NCI-H2227 (cell line): ENCODE results near the gene ARL15.

Experiments
- DNase-seq: peaks from one replicate; lab custom pipeline; 2025; ENCODE audit not compliant: unreplicated experiment; lab: John Stamatoyannopoulos, UW

ARL15 gene

GRCh38 chr5:54254482-54255198 lies 55.7 kb downstream of the ARL15 start:
- peak; percentile 8 for DNase-seq

- no peak for DNase-seq
These were observed 58.4 kb downstream of the ARL15 start for GRCh38 chr5:54251981-54252380.

- no peak for DNase-seq
These were observed 61.0 kb downstream of the ARL15 start for GRCh38 chr5:54249210-54250028.

GRCh38 chr5:54247226-54247625 lies 63.1 kb downstream of the ARL15 start:
- no peak for DNase-seq

GRCh38 chr5:54243483-54244080 lies 66.8 kb downstream of the ARL15 start:
- peak; percentile 42 for DNase-seq

GRCh38 chr5:54242297-54242696 lies 68.1 kb downstream of the ARL15 start:
- peak; percentile 11 for DNase-seq

- DNase-seq: peak; percentile 35
These were observed 76.0 kb downstream of the ARL15 start for GRCh38 chr5:54234304-54234933.

GRCh38 chr5:54230936-54231685 lies 79.3 kb downstream of the ARL15 start:
- DNase-seq: no peak

GRCh38 chr5:54229041-54229780 lies 81.2 kb downstream of the ARL15 start:
- peak; percentile 60 for DNase-seq

- no peak for DNase-seq
These were observed 82.6 kb downstream of the ARL15 start for GRCh38 chr5:54227759-54228158.

GRCh38 chr5:54227109-54227508 lies 83.3 kb downstream of the ARL15 start:
- no peak for DNase-seq

GRCh38 chr5:54226215-54226614 lies 84.2 kb downstream of the ARL15 start:
- no peak for DNase-seq

- DNase-seq: no peak
These were observed 86.1 kb downstream of the ARL15 start for GRCh38 chr5:54224103-54224826.

- no peak for DNase-seq
These were observed 88.0 kb downstream of the ARL15 start for GRCh38 chr5:54222336-54222735.

- no peak for DNase-seq
These were observed 89.2 kb downstream of the ARL15 start for GRCh38 chr5:54221135-54221534.

GRCh38 chr5:54220230-54221040 lies 89.9 kb downstream of the ARL15 start:
- DNase-seq: no peak

- peak; percentile 48 for DNase-seq
These were observed 92.4 kb downstream of the ARL15 start for GRCh38 chr5:54217826-54218503.

- DNase-seq: no peak
These were observed 95.1 kb downstream of the ARL15 start for GRCh38 chr5:54215233-54215736.
